WTC11 (cell line): Measurements from ENCODE around the gene NUP35.

Experiments used
- CREM ChIP-seq: sonication (generic); formaldehyde crosslinking; IDR thresholded peaks from 2 replicates; pipeline ENCODE4 v1.8.1; 2022; ENCODE audit warnings: mild to moderate bottlenecking, missing genetic modification reagents, moderate library complexity
- CTCF ChIP-seq: fragments of 200-600 bp; IDR thresholded peaks from 2 replicates; pipeline ENCODE4 v1.8.0; 2022; ENCODE audit warnings: antibody characterized with exemption
- FOXK1 ChIP-seq: sonication (generic); formaldehyde crosslinking; IDR thresholded peaks from 2 replicates; pipeline ENCODE4 v1.8.0; 2022; ENCODE audit warnings: mild to moderate bottlenecking, moderate library complexity, missing genetic modification reagents
- JAZF1 ChIP-seq: fragments of 250-450 bp; sonication (Bioruptor Pico); IDR thresholded peaks from 2 replicates; pipeline ENCODE4 v1.9.0; 2021; ENCODE audit warnings: moderate library complexity, mild to moderate bottlenecking, inconsistent platforms
- JUN ChIP-seq: sonication (generic); formaldehyde crosslinking; IDR thresholded peaks from 2 replicates; pipeline ENCODE4 v1.8.0; 2023; ENCODE audit warnings: mild to moderate bottlenecking, missing genetic modification reagents
- USF2 ChIP-seq: sonication (generic); formaldehyde crosslinking; IDR thresholded peaks from 2 replicates; pipeline ENCODE4 v1.8.1; 2023; ENCODE audit warnings: mild to moderate bottlenecking, missing genetic modification reagents, moderate library complexity
- TF ChIP-seq, protein P1 (sequence below): sonication (generic); formaldehyde crosslinking; IDR thresholded peaks from 2 replicates; pipeline ENCODE4 v1.8.1; 2022; ENCODE audit warnings: mild to moderate bottlenecking, missing genetic modification reagents, moderate library complexity, borderline replicate concordance
- TF ChIP-seq, protein P2 (sequence below): sonication (generic); formaldehyde crosslinking; IDR thresholded peaks from 2 replicates; pipeline ENCODE4 v1.8.0; 2023; ENCODE audit warnings: missing genetic modification reagents

GRCh38 chr2:183172220-183172887, 48.1 kb downstream of the NUP35 start:
- no peak for TF ChIP-seq JAZF1
- TF ChIP-seq JUN (CRISPR knock-in tag): no peak
- TF ChIP-seq FOXK1 (CRISPR knock-in tag): no peak
- no peak for TF ChIP-seq USF2 (CRISPR knock-in tag)
- no peak for TF ChIP-seq CTCF
- no peak for TF ChIP-seq CREM (CRISPR knock-in tag)
- TF ChIP-seq, protein P1, sequence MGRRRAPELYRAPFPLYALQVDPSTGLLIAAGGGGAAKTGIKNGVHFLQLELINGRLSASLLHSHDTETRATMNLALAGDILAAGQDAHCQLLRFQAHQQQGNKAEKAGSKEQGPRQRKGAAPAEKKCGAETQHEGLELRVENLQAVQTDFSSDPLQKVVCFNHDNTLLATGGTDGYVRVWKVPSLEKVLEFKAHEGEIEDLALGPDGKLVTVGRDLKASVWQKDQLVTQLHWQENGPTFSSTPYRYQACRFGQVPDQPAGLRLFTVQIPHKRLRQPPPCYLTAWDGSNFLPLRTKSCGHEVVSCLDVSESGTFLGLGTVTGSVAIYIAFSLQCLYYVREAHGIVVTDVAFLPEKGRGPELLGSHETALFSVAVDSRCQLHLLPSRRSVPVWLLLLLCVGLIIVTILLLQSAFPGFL: no peak
- TF ChIP-seq, protein P2, sequence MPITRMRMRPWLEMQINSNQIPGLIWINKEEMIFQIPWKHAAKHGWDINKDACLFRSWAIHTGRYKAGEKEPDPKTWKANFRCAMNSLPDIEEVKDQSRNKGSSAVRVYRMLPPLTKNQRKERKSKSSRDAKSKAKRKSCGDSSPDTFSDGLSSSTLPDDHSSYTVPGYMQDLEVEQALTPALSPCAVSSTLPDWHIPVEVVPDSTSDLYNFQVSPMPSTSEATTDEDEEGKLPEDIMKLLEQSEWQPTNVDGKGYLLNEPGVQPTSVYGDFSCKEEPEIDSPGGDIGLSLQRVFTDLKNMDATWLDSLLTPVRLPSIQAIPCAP (CRISPR knock-in tag): no peak
